ENCODE data around the gene CLDN14. TPM values are rescaled to one million over a fixed set of nuclear protein-coding genes. Genes with fewer than 3 reads are reported as not detected.
"Not testable (repeated sequence)": the region's sequence is repeated elsewhere in the genome, so short reads cannot be mapped to it uniquely, and the experiment has no call there.

CLDN14 gene
- total RNA-seq, 2 experiments from 2014 or later = not detected

DNA sequence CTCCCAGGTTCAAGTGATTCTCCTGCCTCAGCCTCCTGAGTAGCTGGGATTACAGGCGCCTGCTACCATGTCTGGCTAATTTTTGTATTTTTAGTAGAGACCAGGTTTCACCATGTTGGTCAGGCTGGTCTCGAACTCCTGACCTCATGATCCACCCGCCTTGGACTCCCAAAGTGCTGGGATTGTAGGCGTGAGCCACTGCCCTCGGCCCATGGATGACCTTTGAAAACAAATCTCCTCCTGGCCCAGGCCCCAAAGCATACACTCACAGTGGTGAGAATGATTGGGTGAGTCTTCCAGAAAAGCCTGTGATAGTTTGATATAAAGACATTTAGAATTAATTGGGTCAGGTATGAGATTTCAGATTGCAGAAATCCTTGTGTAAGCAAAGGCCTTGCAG, 3.4 kb downstream of the CLDN14 start:
- POLR2A ChIA-PET, CTCF ChIA-PET: not testable (repeated sequence)

- ChIA-PET POLR2A (no interaction called here), CTCF (no interaction called here)
These were observed 5.3 kb downstream of the CLDN14 start for GRCh38 chr21:36474591-36474990.

- CTCF ChIA-PET = no interaction called here
- POLR2A ChIA-PET = no interaction called here
These were observed 6.7 kb downstream of the CLDN14 start for GRCh38 chr21:36473203-36473602.

GRCh38 chr21:36472377-36472776, 7.5 kb downstream of the CLDN14 start:
- ChIA-PET CTCF (no interaction called here), POLR2A (no interaction called here)

DNA sequence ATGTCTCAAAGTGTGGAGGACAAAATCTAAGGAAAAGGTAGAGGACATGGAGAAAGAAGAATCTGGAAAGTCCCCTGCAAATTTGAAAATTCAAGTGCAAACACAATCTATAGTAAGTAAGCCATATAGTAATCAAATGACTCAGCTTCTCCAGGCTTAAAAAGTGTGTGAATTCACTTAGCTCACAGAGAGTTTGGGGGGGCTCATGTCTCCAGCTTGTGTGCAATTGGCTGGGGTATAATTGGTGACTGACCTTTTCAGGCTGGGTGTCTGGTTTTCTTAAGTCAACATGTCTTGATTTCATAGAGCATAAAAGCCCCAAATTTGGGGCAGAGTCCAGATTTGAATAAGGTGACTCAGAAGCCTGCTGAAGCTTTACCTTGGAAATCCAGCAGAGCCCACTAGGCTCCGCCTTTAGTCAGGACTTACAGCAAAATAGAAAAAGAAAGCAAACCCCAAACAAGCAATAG, 8.6 kb downstream of the CLDN14 start:
- ChIA-PET CTCF (no interaction called here), POLR2A (no interaction called here)

- ChIA-PET POLR2A (no interaction called here), CTCF (no interaction called here)
These were observed 9.6 kb downstream of the CLDN14 start for GRCh38 chr21:36470294-36470693.

- POLR2A ChIA-PET = no interaction called here
These were observed 13.8 kb downstream of the CLDN14 start for GRCh38 chr21:36466061-36466511.

GRCh38 chr21:36465478-36465877, 14.4 kb downstream of the CLDN14 start:
- ChIA-PET POLR2A (no interaction called here), CTCF (no interaction called here)

More at GRCh38 chr21:36466061-36466511, 13.8 kb downstream of the CLDN14 start:
- CTCF ChIA-PET = no interaction called here

DNA sequence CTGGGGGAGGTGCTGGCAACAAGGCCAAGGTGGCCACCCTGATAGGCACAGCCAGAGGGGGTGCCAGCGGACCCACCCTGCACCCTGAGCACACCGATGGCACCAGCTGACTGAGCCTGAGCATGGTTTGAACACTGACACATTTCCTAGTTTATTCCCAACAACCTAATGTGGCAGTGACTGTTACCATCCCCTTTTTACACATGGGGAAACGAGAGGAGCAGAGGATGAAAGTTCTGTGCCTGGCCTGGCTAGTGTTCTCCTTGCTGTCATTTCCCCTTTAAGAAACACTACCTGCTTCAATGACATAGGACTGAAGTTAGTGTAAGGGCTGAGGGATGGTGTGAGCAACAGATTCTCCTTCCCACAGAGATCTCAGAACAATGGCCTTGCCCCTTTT, 15.3 kb downstream of the CLDN14 start:
- CTCF ChIA-PET = no interaction called here
- POLR2A ChIA-PET = no interaction called here

- ChIA-PET POLR2A (no interaction called here), CTCF (no interaction called here)
These were observed 15.9 kb downstream of the CLDN14 start for GRCh38 chr21:36463991-36464390.

GRCh38 chr21:36463204-36463603, 16.7 kb downstream of the CLDN14 start:
- CTCF ChIA-PET = no interaction called here
- POLR2A ChIA-PET = no interaction called here

GRCh38 chr21:36461918-36462486, 17.9 kb downstream of the CLDN14 start:
- POLR2A ChIA-PET = no interaction called here
- CTCF ChIA-PET = no interaction called here

DNA sequence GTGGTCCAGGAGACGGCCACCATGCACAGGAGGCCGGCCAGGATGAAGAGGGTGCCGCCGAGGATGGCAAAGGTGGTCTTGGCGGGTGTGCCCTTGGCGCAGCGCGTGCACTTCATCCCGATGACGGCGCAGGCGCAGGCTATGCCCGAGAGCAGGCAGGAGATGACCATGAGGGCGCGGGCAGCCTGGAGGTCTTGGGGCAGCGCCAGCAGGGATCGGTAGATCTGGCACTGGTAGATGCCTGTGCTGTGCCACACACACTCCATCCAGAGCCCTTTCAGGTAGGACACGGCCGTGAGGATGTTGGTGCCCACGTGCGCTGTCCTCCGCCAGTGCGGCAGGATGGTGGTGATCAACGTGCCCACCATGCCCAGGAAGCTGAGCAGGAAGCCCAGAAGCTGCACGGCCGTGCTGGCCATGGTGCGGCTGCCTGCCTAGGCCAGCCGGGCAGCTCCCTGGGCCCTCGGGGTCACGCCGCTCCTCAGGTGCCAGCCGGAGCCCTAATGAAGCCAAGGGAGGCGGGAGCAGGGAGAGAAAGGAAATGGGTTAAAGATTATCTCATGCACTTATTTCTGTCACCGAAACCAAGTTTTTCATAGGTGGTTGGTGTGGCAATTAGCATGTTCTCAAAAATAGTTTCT, 18.5 kb downstream of the CLDN14 start:
- CTCF ChIA-PET = no interaction called here
- POLR2A ChIA-PET = no interaction called here

DNA sequence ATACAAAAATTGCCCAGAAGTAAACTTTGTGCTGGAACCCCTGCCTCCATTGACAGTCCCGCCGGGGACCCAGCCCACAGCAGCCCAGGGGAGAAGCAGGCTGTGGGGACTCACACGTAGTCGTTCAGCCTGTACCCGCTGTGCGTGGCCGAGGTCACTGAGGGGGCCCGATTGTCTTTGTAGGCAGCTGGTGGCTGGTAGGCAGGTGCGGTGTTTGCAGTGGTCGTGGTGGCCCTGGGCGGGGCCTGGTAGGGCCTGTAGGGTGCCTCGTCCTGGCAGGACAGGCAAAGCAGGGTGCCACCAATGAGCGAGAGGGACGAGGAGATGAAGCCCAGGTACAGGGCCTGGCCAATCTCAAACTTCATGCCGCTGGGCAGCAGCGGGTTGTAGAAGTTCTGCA, 19.1 kb downstream of the CLDN14 start:
- CTCF ChIA-PET = no interaction called here
- POLR2A ChIA-PET = no interaction called here

- ChIA-PET CTCF (no interaction called here), POLR2A (no interaction called here)
These were observed 20.8 kb downstream of the CLDN14 start for GRCh38 chr21:36459098-36459497.

DNA sequence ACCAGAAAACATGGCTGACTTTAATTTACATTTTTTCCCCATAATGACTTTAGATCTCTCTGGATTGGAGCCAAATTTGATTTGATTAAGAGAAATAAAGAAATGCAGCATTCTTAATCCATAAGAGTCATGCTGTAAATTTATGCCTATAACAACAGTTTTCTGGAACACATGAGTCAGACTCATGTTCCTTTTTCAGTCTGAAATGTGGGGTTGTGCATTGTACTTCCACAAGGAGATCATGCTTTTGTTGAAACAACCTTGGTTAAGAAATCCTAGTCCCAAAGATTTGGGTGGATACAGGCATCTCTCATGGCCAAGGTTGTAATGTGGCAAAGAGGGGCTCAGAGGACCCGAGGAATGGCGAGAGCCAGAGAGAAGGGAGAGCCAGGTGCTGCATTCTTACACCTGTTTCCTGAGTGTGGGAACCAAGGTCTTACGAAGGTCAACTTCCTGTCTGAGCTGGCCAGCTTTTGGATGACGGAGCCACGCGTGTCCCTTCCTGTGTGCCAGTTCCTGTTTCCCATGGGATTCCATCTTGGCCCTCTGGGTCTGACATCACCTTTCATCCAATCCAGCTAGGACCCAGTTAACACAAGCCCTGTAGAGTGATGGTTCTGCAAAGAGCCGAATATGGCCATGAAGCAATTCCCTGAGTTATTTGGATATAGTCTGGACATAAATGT, 23.1 kb downstream of the CLDN14 start:
- POLR2A ChIA-PET = no interaction called here
- CTCF ChIA-PET = interaction anchor here (0.7 kb wide), 1 partner anchor 51 kb away, joined by 3 read pairs; no protein-coding TSS in a partner anchor

DNA sequence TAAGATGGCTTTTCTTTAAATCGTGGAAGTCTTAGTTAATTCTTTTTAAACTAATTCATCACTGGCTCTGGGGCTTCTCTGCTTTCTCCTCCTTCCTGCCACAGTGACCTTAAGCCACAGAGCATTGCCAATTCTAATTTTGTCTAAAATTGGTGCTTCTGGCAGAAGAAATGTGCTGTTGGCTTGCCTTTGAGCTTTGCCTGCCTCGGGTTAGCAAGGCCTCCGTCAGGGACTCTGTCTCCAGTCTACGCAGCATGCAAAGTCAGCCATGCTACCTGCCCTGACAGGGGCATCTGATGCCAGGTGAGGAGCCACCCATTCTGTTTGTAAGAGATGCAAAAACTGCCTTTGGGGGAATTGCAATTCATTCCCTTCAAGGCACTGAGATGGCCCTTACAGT, 25.2 kb downstream of the CLDN14 start:
- CTCF ChIA-PET = interaction anchor here (0.5 kb wide), 1 partner anchor 26 kb away, joined by 3 read pairs; no protein-coding TSS in a partner anchor
- POLR2A ChIA-PET = no interaction called here

DNA sequence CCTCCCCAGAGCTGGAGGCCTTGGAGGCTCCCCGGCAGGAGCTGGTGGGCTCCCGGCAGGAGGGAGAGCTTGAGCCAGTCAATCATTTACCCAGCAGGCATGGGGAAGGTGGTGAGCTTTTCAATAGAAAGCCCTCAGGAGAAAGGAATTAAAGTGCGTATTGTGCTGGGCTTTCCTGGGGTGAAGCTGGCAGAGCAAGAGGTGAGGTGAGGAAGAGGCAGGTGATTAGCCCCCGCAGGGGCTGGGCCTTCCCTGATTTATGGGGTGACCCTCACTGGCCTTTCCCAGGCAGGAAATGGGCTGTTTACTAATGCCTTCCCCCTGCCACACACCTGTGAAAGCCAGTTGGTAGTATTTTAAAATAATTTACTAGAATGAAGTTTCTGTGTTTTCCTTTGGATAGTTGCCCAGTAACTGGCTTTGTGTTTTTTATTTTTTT, 25.8 kb downstream of the CLDN14 start:
- CTCF ChIA-PET = interaction anchor here (0.5 kb wide), 1 partner anchor 26 kb away, joined by 3 read pairs; no protein-coding TSS in a partner anchor

GRCh38 chr21:36452281-36452825, 27.6 kb downstream of the CLDN14 start:
- ChIA-PET CTCF (no interaction called here), POLR2A (no interaction called here)

More for the DNA sequence above, 25.8 kb downstream of the CLDN14 start:
- POLR2A ChIA-PET = no interaction called here

- ChIA-PET POLR2A (no interaction called here), CTCF (no interaction called here)
These were observed 28.4 kb downstream of the CLDN14 start for GRCh38 chr21:36451506-36451905.

- CTCF ChIA-PET = no interaction called here
- POLR2A ChIA-PET = no interaction called here
These were observed 29.4 kb downstream of the CLDN14 start for GRCh38 chr21:36450511-36450910.

Data from activated CD8-positive, alpha-beta memory T cell treated with anti-CD3 and anti-CD28 coated beads for 36 hours (primary cell).